HepG2 (cell line): Measurements from ENCODE around the gene HDAC5. TPM values are rescaled to one million over a fixed set of nuclear protein-coding genes. Genes with fewer than 3 reads are reported as not detected.
A peak's percentile ranks its signal among the peaks of the same experiment; 100 is the strongest.

Experiments used
- BCL6 ChIP-seq: IDR thresholded peaks from 2 replicates; pipeline ENCODE4 v1.6.1; 2016; ENCODE audit warnings: missing genetic modification reagents, missing compliant biosample characterization
- CTCF ChIP-seq: sonication (generic); formaldehyde crosslinking; IDR thresholded peaks from 2 replicates; pipeline ENCODE4 v1.5.0; 2020; ENCODE audit warnings: mild to moderate bottlenecking, missing genetic modification reagents, moderate library complexity
- E2F1 ChIP-seq: sonication (generic); formaldehyde crosslinking; IDR thresholded peaks from 2 replicates; pipeline ENCODE4 v1.5.0; 2020; ENCODE audit warnings: missing genetic modification reagents
- FOXO4 ChIP-seq: sonication (generic); formaldehyde crosslinking; conservative IDR thresholded peaks from 2 replicates; pipeline ENCODE4 v1.8.1; 2023; ENCODE audit warnings: missing genetic modification reagents
- IRF2 ChIP-seq: IDR thresholded peaks from 2 replicates; pipeline ENCODE4 v1.6.1; 2018; ENCODE audit warnings: missing genetic modification reagents, missing compliant biosample characterization
- IRX3 ChIP-seq: sonication (generic); formaldehyde crosslinking; IDR thresholded peaks from 2 replicates; pipeline ENCODE4 v1.8.1; 2023; ENCODE audit warnings: mild to moderate bottlenecking, low read depth, missing genetic modification reagents, borderline replicate concordance
- PRDM15 ChIP-seq: sonication (generic); formaldehyde crosslinking; IDR thresholded peaks from 2 replicates; pipeline ENCODE4 v1.4.0; 2020; ENCODE audit warnings: missing genetic modification reagents
- SIX4 ChIP-seq: sonication (generic); formaldehyde crosslinking; IDR thresholded peaks from 2 replicates; pipeline ENCODE4 v1.4.0; 2020; ENCODE audit warnings: missing genetic modification reagents
- SSRP1 ChIP-seq: IDR thresholded peaks from 2 replicates; pipeline ENCODE4 v1.6.1; 2016; ENCODE audit warnings: control low read depth
- TBL1XR1 ChIP-seq: fragments of 150-350 bp; IDR thresholded peaks from 2 replicates; pipeline ENCODE4 v1.6.1; 2014; ENCODE audit warnings: borderline replicate concordance, low read length; ENCODE audit not compliant: partially characterized antibody
- XRCC5 ChIP-seq: fragments of 200-400 bp; formaldehyde crosslinking; optimal IDR thresholded peaks from 2 replicates; pipeline ENCODE3; 2017; ENCODE audit warnings: mild to moderate bottlenecking, low read length
- ZNF10 ChIP-seq: sonication (generic); formaldehyde crosslinking; IDR thresholded peaks from 2 replicates; pipeline ENCODE4 v1.4.0; 2020; ENCODE audit warnings: mild to moderate bottlenecking, low read depth, missing genetic modification reagents, borderline replicate concordance
- ZNF18 ChIP-seq: sonication (generic); formaldehyde crosslinking; IDR thresholded peaks from 2 replicates; pipeline ENCODE4 v1.8.0; 2022; ENCODE audit warnings: mild to moderate bottlenecking, missing genetic modification reagents; ENCODE audit not compliant: insufficient replicate concordance
- ZNF468 ChIP-seq: sonication (generic); formaldehyde crosslinking; IDR thresholded peaks from 2 replicates; pipeline ENCODE4 v1.8.0; 2022; ENCODE audit warnings: mild to moderate bottlenecking, moderate library complexity, missing genetic modification reagents
- ZSCAN5A ChIP-seq: sonication (generic); formaldehyde crosslinking; IDR thresholded peaks from 2 replicates; pipeline ENCODE4 v1.8.0; 2022; ENCODE audit warnings: mild to moderate bottlenecking, missing genetic modification reagents, borderline replicate concordance
- polyA plus RNA-seq, 8 experiments: library from polyadenylated mRNA; depleted of rRNA in 3 of 8; stranded (reverse) in 7 of 8; unstranded in 1 of 8; fragments of >200 nt; fragmentation: Illumina TruSeq in 4 of 8; extraction: Trizol in 4 of 8; gene quantifications; 2 replicates each; pipeline versions ENCODE4 v1.2.1 to v1.2.3, GENCODE V29; 2011 to 2016; ENCODE audit warnings: low read depth in 4 of 8, missing spikeins in 1 of 8, mixed read lengths in 1 of 8; ENCODE audit not compliant: insufficient read depth in 1 of 8
- total RNA-seq, 5 experiments: library from RNA; depleted of rRNA; stranded (reverse); fragments of >200 nt; fragmentation: Illumina TruSeq; extraction: Trizol; gene quantifications; 2 replicates each; pipeline ENCODE4 v1.2.3, GENCODE V29; 2016; ENCODE audit warnings: low read depth in 1 of 5

HDAC5 gene
- total and polyA plus RNA-seq, 2 of the 13 experiments (the other 11 are each of a cell fraction or from before 2014, with no cell fraction given) = 46.4 to 85.4 TPM

- TF ChIP-seq ZNF18 (CRISPR knock-in tag) = peak; percentile 23
- no peak for TF ChIP-seq ZNF468 (CRISPR knock-in tag)
- TF ChIP-seq ZSCAN5A (CRISPR knock-in tag) = no peak
- TF ChIP-seq IRX3 (CRISPR knock-in tag) = no peak
- TF ChIP-seq E2F1 = no peak
- no peak for TF ChIP-seq PRDM15 (CRISPR knock-in tag)
- TF ChIP-seq ZNF10 (CRISPR knock-in tag) = no peak
- no peak for TF ChIP-seq FOXO4 (CRISPR knock-in tag)
- no peak for TF ChIP-seq SIX4
- no peak for TF ChIP-seq BCL6
- peak; percentile 14 for TF ChIP-seq XRCC5
- no peak for TF ChIP-seq TBL1XR1
- peak; percentile 57; the same call in 1 of the 2 replicates for TF ChIP-seq SSRP1
- TF ChIP-seq IRF2 (CRISPR knock-in tag) = no peak
- 0 out of 2 replicates have a peak, but pooled peaks have one; percentile 21 for TF ChIP-seq CTCF (CRISPR knock-in tag)
Observed at GRCh38 chr17:44086364-44087311, 36.8 kb downstream of the HDAC5 start (continued).
